Hepatocyte (in vitro differentiated cells): ENCODE measurements around the gene SERPINA3. TPM values are rescaled to one million over a fixed set of nuclear protein-coding genes. Genes with fewer than 3 reads are reported as not detected.
A peak's percentile ranks its signal among the peaks of the same experiment; 100 is the strongest.

Experiments used
- DNase-seq: peaks from one replicate; pipeline ENCODE4 v3.0.0-alpha.2; 2016; ENCODE audit warnings: low spot score
- H2AFZ ChIP-seq: fragments of 200-600 bp; sonication (generic); 2 replicates; pipeline ENCODE4 v1.6.0; 2016; ENCODE audit warnings: antibody characterized with exemption, mild to moderate bottlenecking
- H3K27ac ChIP-seq: fragments of 200-600 bp; sonication (generic); 2 replicates; pipeline ENCODE4 v1.5.1; 2016; ENCODE audit warnings: mild to moderate bottlenecking
- H3K27me3 ChIP-seq: fragments of 200-600 bp; sonication (generic); 2 replicates; pipeline ENCODE4 v1.6.1; 2016
- H3K36me3 ChIP-seq: fragments of 200-600 bp; sonication (generic); replicated peaks from 2 replicates; pipeline ENCODE4 v1.5.1; 2016; ENCODE audit warnings: low read depth; ENCODE audit not compliant: insufficient read depth
- H3K4me1 ChIP-seq: fragments of 200-600 bp; sonication (generic); 2 replicates; pipeline ENCODE4 v1.5.1; 2016; ENCODE audit warnings: mild to moderate bottlenecking, moderate library complexity; ENCODE audit not compliant: insufficient read depth
- H3K4me2 ChIP-seq: fragments of 200-600 bp; sonication (generic); 2 replicates; pipeline ENCODE4 v1.6.0; 2016
- H3K4me3 ChIP-seq: fragments of 200-600 bp; sonication (generic); 2 replicates; pipeline ENCODE4 v1.5.1; 2016; ENCODE audit warnings: mild to moderate bottlenecking
- H3K79me2 ChIP-seq: fragments of 200-600 bp; sonication (generic); 2 replicates; pipeline ENCODE4 v1.6.0; 2017; ENCODE audit warnings: mild to moderate bottlenecking
- H3K9me2 ChIP-seq: fragments of 200-600 bp; sonication (generic); replicated peaks from 2 replicates; pipeline ENCODE4 v1.6.0; 2017; ENCODE audit warnings: mild to moderate bottlenecking; ENCODE audit not compliant: insufficient read depth
- H3K9me3 ChIP-seq: fragments of 200-600 bp; sonication (generic); 2 replicates; pipeline ENCODE4 v1.5.1; 2016; ENCODE audit warnings: low read depth, mild to moderate bottlenecking
- H4K20me1 ChIP-seq: fragments of 200-600 bp; sonication (generic); 2 replicates; pipeline ENCODE4 v1.6.0; 2016; ENCODE audit warnings: mild to moderate bottlenecking; ENCODE audit not compliant: insufficient read depth, poor library complexity, severe bottlenecking
- CTCF ChIP-seq: fragments of 200-600 bp; sonication (generic); IDR thresholded peaks from 2 replicates; pipeline ENCODE4 v1.5.1; 2016; ENCODE audit warnings: antibody characterized with exemption, mild to moderate bottlenecking; ENCODE audit not compliant: poor library complexity
- EZH2 ChIP-seq: fragments of 200-600 bp; sonication (generic); IDR thresholded peaks from 2 replicates; pipeline ENCODE4 v1.6.1; 2016; ENCODE audit warnings: antibody characterized with exemption, mild to moderate bottlenecking, borderline replicate concordance
- EZH2phosphoT487 ChIP-seq: fragments of 200-600 bp; sonication (generic); IDR thresholded peaks from one replicate; pipeline ENCODE4 v1.6.1; 2018; ENCODE audit warnings: antibody characterized with exemption, mild to moderate bottlenecking, low read depth, moderate library complexity; ENCODE audit not compliant: unreplicated experiment, severe bottlenecking
- WGBS: methylation state at CpG from one replicate; pipeline ENCODE4 v1.1.6; 2016; ENCODE audit warnings: low lambda C conversion rate; ENCODE audit errors: missing lambda C conversion rate; 5-methylcytosine and 5-hydroxymethylcytosine counted together
- polyA plus RNA-seq: library from polyadenylated mRNA; unstranded; fragments of >200 nt; fragmentation: Nextera tagmentation; extraction: Ambion mirVana; gene quantifications from 2 replicates; pipeline ENCODE4 v1.2.1, GENCODE V29; 2016
- total RNA-seq: library from RNA; depleted of rRNA; stranded (reverse); fragments of >200 nt; gene quantifications from 2 replicates; pipeline ENCODE4 v1.2.3, GENCODE V29; 2014

SERPINA3 gene
- total and polyA plus RNA-seq, 2 experiments from 2014 or later = 359 to 457 TPM

DNA sequence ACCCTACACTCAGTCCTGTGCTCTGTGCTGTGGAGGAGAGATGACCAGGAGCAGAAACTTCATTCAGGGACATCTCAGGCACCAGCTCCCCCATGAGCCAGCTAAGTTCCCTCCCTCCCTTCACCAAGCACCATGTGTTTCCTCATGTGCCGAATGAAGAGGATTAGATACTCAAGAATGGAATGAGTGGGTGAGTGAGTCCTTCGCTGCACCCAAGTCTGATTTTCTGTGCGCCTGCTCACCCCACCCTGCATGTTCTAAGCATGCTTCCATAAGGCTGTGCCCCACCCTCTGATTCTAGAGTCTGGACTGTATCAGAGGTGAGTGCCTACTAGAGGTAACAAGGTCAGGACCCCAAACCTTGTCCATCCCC, 18.8 kb upstream of the SERPINA3 start:
- peak overlapping the region; percentile 62 for H3K4me2 ChIP-seq
- no peak overlapping the region for H2AFZ ChIP-seq
- H3K27ac ChIP-seq = peak overlapping the region; percentile 82
- no peaks in the 10 kb centered on the region for H4K20me1 ChIP-seq
- peaks cover 24% of the 10 kb centered on the region for H3K4me1 ChIP-seq
- no peaks in the 10 kb centered on the region for H3K36me3 ChIP-seq
- no peaks in the 10 kb centered on the region for H3K9me2 ChIP-seq
- H3K4me3 ChIP-seq = no peak overlapping the region
- DNase-seq = no peak
- no peaks in the 10 kb centered on the region for H3K9me3 ChIP-seq
- 77% methylated on average over 3 of the region's 3 CpGs for WGBS
- no peak for TF ChIP-seq EZH2
- TF ChIP-seq CTCF = no peak
- no peak for TF ChIP-seq EZH2phosphoT487
- H3K27me3 ChIP-seq = no peaks in the 10 kb centered on the region
- no peaks in the 10 kb centered on the region for H3K79me2 ChIP-seq

GRCh38 chr14:94593749-94594431, 18.3 kb upstream of the SERPINA3 start:
- peak; percentile 64 for DNase-seq
- no peaks in the 10 kb centered on the region for H3K9me2 ChIP-seq
- H3K36me3 ChIP-seq = no peaks in the 10 kb centered on the region
- H3K27ac ChIP-seq = peak overlapping the region; percentile 82
- no peaks in the 10 kb centered on the region for H3K27me3 ChIP-seq
- 67% methylated on average over 4 of the region's 4 CpGs for WGBS
- no peaks in the 10 kb centered on the region for H3K9me3 ChIP-seq
- no peak overlapping the region for H3K4me3 ChIP-seq
- peaks cover 30% of the 10 kb centered on the region for H3K4me1 ChIP-seq
- peak overlapping the region; percentile 62 for H3K4me2 ChIP-seq
- TF ChIP-seq EZH2phosphoT487 (no peak), CTCF (no peak), EZH2 (no peak)
- no peaks in the 10 kb centered on the region for H4K20me1 ChIP-seq
- H3K79me2 ChIP-seq = no peaks in the 10 kb centered on the region
- no peak overlapping the region for H2AFZ ChIP-seq

- Histone ChIP-seq H2AFZ (no peak overlapping the region), H3K9me3 (no peaks in the 10 kb centered on the region), H3K9me2 (no peaks in the 10 kb centered on the region), H3K27ac (peak overlapping the region; percentile 82), H3K79me2 (no peaks in the 10 kb centered on the region), H3K4me2 (no peak overlapping the region), H3K36me3 (no peaks in the 10 kb centered on the region), H3K4me1 (peaks cover 32% of the 10 kb centered on the region), H3K4me3 (no peak overlapping the region), H4K20me1 (no peaks in the 10 kb centered on the region), H3K27me3 (no peaks in the 10 kb centered on the region)
- DNase-seq = no peak
- TF ChIP-seq EZH2phosphoT487 = no peak
- TF ChIP-seq EZH2 = no peak
- TF ChIP-seq CTCF = no peak
- WGBS = 97% methylated on average over 7 of the region's 7 CpGs
These were observed 17.8 kb upstream of the SERPINA3 start for GRCh38 chr14:94594441-94594840.
